ENCODE measurements around the gene KCTD2.
A peak's percentile ranks its signal among the peaks of the same experiment; 100 is the strongest.

The KCTD2 gene

DNA sequence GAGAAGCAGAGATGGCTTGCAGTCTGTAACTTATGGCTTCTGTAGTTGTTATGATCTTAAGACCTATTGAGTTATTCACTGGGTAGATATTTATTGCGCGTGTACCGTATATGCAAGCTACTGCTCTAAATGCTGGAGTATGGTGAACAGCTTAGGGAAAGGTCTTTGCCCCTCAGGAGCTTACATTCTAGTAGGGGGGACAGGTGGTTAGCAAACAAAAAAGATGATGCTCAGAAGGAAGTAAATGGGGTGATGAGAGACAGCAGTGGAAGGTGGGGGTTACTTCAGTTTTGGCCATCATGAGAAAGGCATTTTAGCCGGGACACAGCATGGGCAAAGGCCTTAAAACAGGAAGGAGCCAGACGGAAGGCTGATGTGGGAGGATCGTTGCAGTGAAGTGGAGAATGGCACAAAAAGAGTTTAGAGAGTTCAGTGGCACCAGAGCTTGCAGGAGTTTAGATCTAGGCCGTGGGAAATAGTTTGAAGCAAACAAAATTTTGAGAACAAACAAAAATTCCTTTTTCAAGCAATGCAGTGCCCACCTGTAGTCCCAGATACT lies 64.8 kb downstream of the KCTD2 start:
- H3K36me3 ChIP-seq (replicated peaks) = peaks cover 2% of the 10 kb centered on the region
- in situ Hi-C loops (cut with HindIII; ENCODE audit: low pct_ligation_motif_present, low sequenced_read_pairs) = no loop called here
- DNase-seq = no peak
- H3K27me3 ChIP-seq (replicated peaks) = no peaks in the 10 kb centered on the region
- no peak for TF ChIP-seq CTCF (IDR thresholded peaks at IDR 0.05; ENCODE audit: low read depth, low read length, missing control alignments)
- no peak overlapping the region for H3K4me3 ChIP-seq (ENCODE audit: low read depth, low read length)
- H3K27ac ChIP-seq = no peak overlapping the region

- Histone ChIP-seq H3K27ac (no peak overlapping the region), H3K27me3 (replicated peaks) (no peaks in the 10 kb centered on the region), H3K4me3 (ENCODE audit: low read depth, low read length) (peak overlapping the region; percentile 61), H3K36me3 (replicated peaks) (peaks cover 2% of the 10 kb centered on the region)
- DNase-seq = peak; percentile 82
- TF ChIP-seq CTCF (IDR thresholded peaks at IDR 0.05; ENCODE audit: low read depth, low read length, missing control alignments) = peak; percentile 94
- in situ Hi-C loops (cut with HindIII; ENCODE audit: low pct_ligation_motif_present, low sequenced_read_pairs) = no loop called here
Observed at GRCh38 chr17:75113798-75114551, 67.0 kb downstream of the KCTD2 start.

GRCh38 chr17:75114552-75115314 lies 67.7 kb downstream of the KCTD2 start:
- H3K36me3 ChIP-seq (replicated peaks) = peaks cover 2% of the 10 kb centered on the region
- no peak overlapping the region for H3K27ac ChIP-seq
- DNase-seq = no peak
- H3K27me3 ChIP-seq (replicated peaks) = no peaks in the 10 kb centered on the region
- TF ChIP-seq CTCF (IDR thresholded peaks at IDR 0.05; ENCODE audit: low read depth, low read length, missing control alignments) = no peak
- H3K4me3 ChIP-seq (ENCODE audit: low read depth, low read length) = peak overlapping the region; percentile 61
- in situ Hi-C loops (cut with HindIII; ENCODE audit: low pct_ligation_motif_present, low sequenced_read_pairs) = no loop called here

Measured in brain microvascular endothelial cell (primary cell).